ENCODE results near the gene FCRLA.

DNA sequence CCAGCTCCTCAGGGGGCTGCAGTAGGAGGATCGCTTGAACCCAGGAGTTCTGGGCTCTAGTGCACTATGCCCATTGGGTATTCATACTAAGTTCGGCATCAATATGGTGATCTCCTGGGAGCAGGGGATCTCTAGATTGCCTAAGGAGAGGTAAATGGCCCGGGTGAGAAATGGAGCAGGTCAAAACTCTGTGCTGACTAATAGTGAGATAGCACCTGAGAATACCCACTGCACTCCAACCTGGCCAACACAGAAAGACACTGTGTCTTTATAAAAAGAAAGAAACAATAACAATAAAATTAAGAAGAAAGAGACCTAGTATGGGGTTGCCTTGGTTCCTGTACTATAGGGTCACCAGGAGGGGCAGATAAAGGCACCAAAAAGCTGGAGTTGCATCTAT, 28.8 kb downstream of the FCRLA start:
- TF ChIP-seq, protein P1, sequence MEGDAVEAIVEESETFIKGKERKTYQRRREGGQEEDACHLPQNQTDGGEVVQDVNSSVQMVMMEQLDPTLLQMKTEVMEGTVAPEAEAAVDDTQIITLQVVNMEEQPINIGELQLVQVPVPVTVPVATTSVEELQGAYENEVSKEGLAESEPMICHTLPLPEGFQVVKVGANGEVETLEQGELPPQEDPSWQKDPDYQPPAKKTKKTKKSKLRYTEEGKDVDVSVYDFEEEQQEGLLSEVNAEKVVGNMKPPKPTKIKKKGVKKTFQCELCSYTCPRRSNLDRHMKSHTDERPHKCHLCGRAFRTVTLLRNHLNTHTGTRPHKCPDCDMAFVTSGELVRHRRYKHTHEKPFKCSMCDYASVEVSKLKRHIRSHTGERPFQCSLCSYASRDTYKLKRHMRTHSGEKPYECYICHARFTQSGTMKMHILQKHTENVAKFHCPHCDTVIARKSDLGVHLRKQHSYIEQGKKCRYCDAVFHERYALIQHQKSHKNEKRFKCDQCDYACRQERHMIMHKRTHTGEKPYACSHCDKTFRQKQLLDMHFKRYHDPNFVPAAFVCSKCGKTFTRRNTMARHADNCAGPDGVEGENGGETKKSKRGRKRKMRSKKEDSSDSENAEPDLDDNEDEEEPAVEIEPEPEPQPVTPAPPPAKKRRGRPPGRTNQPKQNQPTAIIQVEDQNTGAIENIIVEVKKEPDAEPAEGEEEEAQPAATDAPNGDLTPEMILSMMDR (IDR thresholded peaks at IDR 0.05): no peak
- TF ChIP-seq POLR2A (IDR thresholded peaks at IDR 0.05): no peak
